IPS-11a (cell line): ENCODE results near the gene CXCR3.
"Not testable (repeated sequence)": the region's sequence is repeated elsewhere in the genome, so short reads cannot be mapped to it uniquely, and the experiment has no call there.

Experiments used
- H3K4me3 ChIP-seq: one replicate; pipeline ENCODE4 v1.5.1; 2013; ENCODE audit warnings: low read depth, low read length, control low read depth

CXCR3 gene

DNA sequence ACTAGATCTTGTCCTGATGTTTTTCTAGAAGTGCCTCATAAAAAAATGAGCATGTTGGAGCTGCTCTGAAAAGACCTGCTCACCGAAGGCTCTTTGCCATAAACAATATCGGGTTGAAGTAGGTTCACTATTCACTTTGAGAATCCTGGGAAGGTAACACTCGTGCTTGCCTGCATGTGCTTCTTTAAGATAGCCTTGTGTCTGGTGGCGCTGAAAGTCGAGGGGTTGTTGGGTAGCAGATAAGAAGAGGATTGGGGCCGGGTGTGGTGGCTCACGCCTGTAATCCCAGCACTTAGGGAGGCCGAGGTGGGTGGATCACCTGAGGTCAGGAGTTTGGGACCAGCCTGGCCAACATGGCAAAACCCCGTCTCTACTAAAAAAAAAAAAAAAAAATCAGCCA, 6.6 kb downstream of the CXCR3 start:
- H3K4me3 ChIP-seq, result not testable (repeated sequence)

DNA sequence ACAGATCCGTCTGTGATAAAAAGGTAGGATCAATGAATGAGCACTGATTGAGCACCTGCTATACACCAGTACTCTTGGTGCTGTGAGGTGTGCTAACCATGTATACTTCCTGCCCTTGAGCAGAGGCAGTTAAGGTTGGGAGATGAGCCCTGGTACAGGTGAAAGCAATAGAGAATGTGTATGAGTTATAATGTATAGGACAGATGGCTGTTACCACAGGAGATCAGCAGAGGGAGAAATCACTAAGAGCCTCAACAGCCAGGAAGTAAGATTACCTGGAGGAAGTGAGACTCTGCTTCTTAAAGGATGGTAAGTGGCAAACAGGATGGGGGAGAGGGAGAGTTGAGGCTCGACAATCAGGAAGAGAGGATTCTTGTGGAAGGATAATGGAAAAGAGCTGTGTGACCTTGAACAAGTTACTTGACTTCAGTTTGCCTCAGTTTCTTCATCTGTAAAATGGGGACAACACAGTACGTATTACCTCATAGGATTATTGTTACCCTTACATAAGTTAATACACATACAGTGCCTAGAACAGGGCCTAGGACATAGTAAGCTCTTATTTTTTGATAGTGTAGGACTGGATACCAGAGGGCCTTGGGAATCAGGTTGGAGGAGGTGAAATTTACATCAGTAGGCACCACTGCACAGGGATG, 9.1 kb downstream of the CXCR3 start:
- H3K4me3 ChIP-seq, result no peak overlapping the region

DNA sequence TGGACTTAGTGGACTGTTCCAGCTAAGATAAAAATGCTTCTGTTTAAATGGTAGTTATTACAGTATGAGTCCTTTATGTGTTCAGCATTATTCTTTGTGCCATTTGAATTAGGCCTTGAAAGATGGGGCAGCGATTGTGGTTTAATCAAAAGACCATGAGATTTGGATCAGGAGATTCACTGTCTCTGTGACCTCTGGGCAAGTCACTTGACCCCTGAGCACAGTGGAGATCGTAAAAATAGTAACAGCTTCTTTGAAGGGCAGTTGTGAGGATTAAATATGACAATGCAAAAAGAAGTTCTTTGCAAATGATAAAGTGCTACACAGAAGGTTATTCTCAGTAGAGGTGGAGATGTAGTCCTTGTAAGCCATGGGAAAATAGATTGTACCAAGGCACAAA, 10.8 kb downstream of the CXCR3 start:
- no peak overlapping the region for H3K4me3 ChIP-seq

DNA sequence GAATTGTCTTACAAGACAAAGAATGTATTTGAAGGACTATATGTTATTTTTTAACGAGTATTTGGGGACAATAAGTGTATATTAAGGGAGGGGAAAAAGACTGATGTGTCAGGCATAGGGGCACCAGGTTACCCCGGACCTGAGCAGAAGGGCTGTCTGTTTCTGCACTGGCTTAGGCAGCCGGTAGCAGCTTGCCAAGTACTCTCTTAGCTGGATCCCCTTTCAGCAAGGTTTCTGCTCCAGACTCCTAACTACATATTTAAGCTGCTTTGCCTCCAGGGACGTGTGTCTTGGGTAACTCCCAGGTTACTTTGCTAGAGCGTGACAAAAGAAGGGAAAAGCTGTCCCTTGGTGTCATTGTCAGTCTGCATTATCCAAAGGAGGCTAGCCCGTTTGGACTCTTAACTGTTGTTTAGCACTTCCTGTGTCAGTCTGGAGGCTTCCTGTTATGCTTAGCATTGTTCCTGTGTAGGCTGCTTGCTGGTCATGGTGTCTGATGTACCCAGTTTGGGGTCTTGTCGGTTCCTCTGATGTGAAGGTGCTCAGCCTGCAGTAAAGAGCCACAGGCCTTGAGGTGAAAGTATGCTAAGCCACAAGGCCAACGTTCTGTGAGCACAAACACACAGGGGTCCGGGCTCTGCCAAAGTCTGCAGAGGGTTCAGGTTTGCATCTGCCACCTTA, 11.6 kb downstream of the CXCR3 start:
- H3K4me3 ChIP-seq, result no peak overlapping the region

DNA sequence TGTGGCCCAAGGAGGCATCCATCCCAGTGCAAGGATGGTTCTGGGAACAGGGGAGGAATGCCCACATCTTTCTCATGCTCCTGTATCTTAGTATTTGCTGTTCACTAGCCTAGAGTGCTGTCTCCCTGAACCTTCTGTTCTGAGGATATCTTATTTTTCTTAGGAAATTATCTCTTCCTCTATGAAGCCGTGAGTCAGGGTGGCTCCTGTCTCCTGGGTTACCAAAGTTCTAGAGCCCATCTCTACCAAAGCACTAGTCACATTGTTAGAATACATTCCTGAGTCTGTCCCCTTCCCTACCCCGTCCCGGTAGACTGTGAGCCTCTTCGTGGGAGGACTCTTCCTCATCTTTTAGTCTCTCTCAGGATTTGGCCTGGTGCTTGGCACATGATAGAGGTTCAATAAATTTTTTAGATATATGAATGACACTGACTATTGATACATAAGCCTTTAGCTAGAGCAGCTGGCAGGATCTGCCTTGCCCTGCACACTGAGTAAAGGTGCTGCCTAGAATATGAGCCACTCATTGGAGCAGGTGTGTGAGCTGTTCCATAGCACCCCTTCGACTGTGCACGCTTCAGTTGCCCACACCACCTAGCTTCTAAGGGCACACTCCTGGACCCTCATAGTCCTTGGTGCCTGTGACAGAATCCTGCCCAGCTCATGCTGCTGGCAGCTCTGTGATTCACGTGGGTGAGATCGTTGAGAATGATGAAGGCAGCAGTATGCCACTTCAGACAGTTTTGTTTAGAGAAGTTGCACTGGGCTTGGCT, 13.3 kb downstream of the CXCR3 start:
- H3K4me3 ChIP-seq, result no peak overlapping the region

DNA sequence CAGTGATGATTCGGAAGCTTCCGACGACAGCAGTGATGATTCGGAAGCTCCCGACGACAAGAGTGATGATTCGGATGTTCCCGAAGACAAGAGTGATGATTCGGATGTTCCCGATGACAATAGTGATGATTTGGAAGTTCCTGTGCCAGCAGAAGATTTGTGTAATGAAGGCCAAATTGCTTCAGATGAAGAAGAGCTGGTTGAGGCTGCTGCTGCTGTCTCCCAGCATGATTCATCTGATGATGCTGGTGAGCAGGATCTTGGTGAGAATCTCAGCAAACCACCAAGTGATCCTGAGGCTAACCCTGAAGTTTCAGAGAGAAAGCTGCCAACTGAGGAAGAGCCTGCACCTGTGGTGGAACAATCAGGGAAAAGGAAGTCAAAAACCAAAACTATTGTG, 14.2 kb downstream of the CXCR3 start:
- no peak overlapping the region for H3K4me3 ChIP-seq

DNA sequence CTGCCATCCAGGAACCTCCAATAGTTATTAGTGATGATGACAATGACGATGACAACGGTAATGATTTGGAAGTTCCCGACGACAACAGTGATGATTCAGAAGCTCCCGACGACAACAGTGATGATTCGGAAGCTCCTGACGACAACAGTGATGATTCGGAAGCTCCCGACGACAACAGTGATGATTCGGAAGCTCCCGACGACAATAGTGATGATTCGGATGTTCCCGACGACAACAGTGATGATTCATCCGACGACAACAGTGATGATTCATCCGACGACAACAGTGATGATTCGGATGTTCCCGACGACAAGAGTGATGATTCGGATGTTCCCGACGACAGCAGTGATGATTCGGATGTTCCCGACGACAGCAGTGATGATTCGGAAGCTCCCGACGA, 14.7 kb downstream of the CXCR3 start:
- H3K4me3 ChIP-seq, result no peak overlapping the region

DNA sequence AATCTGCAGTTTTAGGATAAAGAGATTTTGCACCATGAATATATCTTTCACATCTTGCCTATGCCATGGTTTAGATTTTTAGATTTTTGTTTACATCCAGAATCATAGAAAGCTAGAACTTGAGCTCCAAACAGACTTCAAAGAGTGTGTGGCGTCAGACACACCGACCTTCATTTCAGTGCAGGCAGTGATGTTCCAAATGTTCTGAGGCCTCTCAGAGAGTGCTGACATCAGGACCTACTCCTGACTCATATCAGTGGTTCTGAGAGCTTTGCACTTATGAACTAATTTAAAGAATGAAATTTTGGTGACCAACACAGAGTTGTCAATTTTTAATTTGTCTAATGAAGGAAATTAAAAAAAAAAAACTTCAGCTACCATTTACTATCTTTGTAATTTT, 18.3 kb downstream of the CXCR3 start:
- no peak overlapping the region for H3K4me3 ChIP-seq

DNA sequence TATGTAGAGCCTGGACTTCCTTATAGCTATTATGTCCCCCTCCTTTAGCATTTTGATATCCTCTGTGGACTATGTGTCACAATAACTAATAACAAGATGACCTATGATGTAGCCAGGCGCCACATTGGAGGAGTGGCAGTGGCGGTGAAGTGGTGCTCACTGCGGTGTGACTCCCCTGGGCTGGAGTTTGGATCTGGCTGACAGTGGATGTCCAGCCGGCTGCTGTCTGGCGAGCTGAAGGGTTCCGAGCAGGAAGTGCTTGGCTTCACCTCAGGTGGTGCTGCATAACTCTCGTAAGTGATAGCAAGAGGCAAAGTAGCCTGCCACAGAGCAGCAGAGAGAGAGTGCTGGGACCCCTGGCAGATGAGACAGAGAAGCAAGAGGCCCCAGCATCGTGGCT, 25.1 kb downstream of the CXCR3 start:
- H3K4me3 ChIP-seq, result not testable (repeated sequence)

DNA sequence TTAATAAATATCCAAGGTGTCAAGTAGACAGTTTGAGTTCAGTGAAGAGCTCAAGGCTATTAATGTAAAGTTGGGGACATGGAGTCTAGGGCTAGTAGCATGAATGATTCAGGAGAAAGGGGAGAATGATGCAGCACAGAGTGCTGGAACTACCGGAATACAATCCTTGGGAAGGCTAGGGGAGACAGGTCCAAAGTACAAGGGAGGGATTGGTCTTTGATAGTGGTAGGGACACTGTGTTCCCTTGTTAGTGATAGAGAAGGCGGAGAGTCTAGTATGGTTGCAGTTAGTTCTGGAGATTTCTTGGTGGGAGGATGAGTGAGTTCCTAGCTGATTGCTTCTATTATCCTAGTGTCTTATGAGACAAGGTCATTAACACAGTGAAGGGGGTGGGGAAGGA, 31.4 kb downstream of the CXCR3 start:
- H3K4me3 ChIP-seq, result no peak overlapping the region

DNA sequence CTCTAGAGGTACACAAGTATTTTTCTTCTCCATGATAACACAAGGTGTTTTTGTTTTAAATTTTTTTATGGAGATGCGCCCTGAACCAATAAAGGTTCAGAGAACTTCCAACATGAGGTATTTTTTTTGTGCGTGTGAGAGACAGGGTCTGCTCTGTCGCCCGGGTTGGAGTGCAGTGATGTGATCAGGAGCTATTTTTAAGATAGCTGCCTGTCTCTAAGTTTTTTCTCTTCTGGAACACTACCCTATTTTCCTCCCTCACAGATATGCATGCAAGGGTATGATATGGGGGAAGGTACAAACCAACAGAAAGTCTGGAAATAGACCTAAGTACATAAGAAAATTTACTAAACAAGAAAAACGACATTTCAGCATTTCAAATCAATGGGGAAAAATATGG, 37.1 kb downstream of the CXCR3 start:
- H3K4me3 ChIP-seq, result no peak overlapping the region

DNA sequence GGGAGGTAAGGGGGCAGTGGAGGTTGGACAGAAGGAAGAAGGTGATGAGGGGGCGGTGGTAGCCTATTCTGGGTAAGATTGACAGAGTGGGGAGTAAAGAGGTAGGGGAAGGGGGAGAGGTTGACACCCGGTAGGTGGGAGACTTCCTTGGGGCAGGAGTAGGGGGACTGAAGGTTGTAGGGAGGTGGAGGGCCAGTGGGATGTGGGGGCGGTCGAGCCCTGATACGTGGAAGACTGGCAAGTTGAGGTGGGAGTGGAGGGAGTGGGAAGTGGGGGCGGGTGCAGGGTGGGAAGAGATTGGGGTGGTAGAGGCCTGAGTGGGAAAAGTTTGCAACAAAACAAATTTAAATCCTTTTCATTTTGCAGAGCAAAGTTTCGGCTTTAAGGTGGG, 38.3 kb downstream of the CXCR3 start:
- H3K4me3 ChIP-seq, result no peak overlapping the region

DNA sequence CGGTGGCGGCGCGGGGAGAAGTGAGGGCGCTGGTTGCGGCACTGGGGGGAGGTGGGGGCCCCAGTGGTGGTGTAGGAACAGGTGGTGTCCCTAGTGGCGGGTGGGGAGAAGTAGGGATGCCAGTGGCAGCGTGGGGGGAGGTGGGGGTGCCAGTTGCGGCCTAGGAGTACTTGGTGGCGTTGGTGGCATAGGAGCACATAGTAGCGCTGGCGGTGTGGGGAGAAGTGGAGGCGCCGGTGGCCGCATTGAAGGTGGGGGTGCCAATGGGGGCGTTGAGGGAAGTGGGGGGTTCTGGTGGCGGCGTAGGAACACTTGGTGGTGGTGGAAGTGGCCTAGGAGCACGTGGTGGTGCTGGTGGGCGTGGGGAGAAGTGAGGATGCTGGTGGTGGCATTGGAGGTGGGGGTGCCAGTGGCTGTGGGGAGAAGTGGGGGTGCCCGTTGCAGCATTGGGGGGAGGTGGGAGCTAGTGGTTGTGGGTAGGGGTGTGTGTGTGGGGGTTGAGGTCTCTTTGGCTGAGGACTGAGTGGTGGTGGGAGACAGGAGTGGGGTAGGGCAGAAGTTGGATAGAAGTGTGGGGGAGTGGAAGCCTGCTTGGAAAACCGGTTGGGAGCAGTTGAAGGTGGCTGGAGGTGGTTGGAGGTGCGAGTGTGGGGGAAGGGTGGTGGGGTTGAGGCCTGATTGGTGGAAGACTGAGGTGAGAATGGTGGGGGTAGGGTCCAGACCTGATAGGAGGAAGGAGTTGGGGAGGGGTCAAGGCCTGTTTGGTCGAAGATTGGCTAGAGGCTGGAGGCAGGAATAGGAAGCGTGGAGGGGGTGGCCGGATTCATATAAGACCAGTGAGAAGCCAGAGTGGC, 38.9 kb downstream of the CXCR3 start:
- no peak overlapping the region for H3K4me3 ChIP-seq

DNA sequence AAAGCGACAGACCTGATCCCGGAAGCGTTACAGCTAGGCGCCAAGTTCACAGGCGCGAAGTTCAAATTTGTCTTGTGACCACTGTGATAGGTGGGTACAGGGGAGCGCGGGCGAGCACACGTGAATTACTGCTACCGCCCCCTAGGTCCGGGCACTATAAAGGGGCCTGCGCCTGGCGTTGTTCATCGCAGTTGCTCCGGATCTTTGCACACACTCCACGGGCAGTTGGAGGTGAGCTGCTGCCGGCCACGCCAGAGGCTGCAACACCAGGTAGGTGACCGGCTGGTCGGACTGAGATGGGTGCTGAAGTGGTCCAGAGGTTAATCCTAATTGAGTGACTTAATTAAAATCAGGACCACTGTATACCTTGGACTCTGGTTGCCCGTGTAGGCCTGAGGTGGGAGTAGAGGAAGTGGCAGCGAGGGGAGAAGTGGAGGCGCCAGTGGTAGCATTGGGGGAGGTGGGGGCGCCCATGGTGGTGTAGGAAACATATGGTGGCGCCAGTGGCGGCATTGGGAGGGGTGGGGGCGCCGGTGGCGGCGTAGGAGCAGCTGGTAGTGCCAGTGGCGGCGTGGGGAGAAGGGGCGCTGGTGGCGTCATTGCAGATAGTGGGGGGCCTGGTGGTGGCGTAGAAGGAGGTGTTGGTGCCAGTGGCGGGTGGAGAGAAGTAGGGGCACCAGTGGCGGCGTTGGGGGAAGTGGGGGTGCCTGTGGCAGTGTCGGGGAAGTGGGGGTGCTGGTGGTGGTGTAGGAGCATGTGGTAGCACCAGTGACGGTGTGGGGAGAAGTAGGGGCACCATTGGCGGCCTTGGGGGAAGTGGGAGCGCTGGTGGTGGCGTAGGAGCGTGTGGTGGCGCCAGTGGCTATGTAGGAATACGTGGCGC, 39.8 kb downstream of the CXCR3 start, which contains the start of gene GCNA:
GCNA (plus strand) TSS at position 185 of the 883 bp plus-strand sequence. CDS start 2,385 bp downstream, outside the sequence.
- H3K4me3 ChIP-seq, result no peak within 1 kb of the TSS

DNA sequence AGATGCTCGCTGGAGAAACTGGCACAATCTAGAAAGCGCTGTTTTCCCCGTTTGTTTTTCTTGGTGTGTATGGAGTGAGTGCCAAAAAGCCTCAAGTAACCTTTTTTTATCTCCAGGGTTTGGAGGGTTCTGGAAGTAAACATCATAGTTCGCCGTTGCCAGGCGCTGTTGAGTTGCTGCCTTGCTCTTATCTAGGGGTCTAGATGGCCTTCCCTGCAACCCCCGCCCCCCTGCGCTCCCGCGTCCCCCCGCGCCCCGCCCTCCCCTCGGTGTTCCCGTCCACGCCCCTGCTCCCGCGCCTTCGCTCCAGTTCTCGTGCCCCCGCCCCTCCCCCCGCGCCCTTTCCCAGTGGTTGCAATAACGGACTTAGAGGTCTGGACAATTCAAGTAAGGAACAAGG, 40.6 kb downstream of the CXCR3 start:
- H3K4me3 ChIP-seq, result no peak overlapping the region

DNA sequence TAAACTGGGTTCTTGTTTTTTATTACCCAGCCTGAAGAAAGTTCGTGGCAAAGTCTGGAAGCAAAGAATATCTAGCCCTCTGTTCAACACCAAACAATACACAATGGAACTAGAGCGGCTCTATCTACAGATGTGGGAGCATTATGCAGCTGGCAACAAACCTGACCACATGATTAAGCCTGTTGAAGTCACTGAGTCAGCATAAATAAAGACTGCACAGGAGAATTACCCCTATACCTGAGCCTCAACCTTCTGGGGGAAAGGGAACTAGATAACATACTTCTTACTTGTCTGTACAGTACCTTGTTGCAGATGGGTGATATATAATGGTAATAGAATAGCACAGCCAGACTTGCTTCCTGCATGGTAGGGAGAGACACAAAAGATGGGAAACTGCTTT, 44.7 kb downstream of the CXCR3 start:
- H3K4me3 ChIP-seq, result no peak overlapping the region

DNA sequence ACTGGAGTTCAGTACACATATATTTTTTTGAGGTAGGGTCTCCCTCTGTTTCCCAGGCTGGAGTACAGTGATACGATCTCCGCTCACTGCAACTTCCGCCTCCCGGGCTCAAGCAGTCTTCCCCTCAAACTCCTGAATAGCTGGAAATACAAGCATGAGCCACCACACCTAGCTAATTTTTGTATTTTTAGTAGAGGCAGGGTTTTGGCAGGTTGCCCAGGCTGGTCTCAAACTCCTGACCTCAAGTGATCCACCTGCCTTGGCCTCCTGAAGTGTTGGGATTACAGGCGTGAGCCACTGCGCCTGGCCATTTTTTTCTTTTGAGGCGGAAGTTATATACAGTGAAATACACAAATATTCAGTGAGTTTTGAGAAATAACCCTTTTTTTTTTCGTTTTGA, 46.9 kb downstream of the CXCR3 start:
- not testable (repeated sequence) for H3K4me3 ChIP-seq
